ENCODE results near the gene POLR1F.
A peak's percentile ranks its signal among the peaks of the same experiment; 100 is the strongest.
"Not testable (repeated sequence)": the region's sequence is repeated elsewhere in the genome, so short reads cannot be mapped to it uniquely, and the experiment has no call there.

The POLR1F gene, protein sequence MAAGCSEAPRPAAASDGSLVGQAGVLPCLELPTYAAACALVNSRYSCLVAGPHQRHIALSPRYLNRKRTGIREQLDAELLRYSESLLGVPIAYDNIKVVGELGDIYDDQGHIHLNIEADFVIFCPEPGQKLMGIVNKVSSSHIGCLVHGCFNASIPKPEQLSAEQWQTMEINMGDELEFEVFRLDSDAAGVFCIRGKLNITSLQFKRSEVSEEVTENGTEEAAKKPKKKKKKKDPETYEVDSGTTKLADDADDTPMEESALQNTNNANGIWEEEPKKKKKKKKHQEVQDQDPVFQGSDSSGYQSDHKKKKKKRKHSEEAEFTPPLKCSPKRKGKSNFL

GRCh38 chr7:19708397-19709248, at the start of gene POLR1F:
Gene POLR1F, minus strand, starts transcription at chr7:19709037. Its CDS starts 21 bp downstream, at chr7:19709016.
- DNase-seq (ENCODE audit: low spot score) = peak; percentile 95

DNA sequence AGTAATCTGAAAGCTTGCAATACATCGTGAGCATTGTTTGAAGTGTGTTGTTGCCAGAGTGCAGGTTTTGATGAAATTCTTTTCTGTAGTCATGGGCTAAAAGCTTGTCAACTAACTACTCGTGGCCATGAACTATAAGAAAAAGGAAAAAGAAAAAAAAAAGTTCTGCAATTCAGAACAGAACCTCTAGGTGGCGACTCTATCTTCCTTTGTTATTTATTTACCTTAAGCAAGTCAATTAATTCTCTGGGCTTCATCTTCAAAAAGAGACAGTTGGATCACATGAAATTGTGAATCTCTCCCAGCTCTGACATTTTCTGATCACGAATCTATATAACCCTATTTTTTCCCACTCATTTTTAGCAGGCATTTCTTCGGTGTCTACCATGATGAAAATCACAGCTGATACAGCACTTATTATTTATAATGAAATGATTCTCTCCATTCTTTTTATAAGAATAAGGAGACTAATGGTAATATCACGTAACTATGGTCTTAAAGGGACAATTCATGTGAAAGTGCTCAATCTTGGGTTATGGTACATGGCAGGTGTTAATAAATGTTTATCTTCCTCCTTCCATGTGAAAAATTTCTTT, 45.8 kb upstream of the POLR1F start:
- DNase-seq (ENCODE audit: low spot score) = peak; percentile 22

DNA sequence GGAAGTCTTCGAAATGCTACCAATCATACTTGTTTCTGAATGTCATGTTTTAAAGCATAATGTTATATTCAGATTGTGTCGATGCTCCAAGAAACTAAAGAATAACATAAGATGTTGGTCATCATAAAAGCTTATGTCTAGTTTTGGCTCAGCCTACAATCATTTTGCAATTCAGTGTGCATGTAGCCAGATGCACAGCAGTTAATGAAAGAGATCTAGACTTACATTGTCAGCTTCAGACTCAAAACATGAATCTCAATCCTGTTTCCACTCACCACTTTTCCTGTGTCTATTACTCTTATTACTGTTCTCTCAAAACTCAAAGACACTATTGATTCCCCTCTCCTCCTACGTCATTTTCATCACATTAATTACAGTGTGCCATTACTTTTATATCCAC, 43.2 kb upstream of the POLR1F start:
- DNase-seq (ENCODE audit: low spot score) = peak; percentile 23

DNA sequence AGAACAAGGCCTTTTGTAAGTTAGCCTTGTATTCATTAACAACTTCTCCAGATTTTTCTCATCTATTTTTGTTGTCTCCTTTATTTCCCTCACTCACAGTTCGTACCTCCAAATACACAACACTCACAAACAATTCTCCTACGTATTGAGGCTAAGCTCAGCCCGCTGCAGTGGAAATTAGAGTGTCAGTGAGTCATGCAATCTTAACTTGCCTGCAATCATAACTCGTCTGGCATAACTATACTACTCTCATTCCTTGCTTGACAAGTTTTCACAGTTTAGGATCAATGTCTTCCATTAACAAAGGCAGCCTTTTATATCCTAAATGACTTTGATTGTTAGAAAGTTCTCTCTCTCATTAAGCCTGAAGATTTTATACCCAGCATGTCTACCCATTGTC, 40.8 kb upstream of the POLR1F start:
- no peak for DNase-seq (ENCODE audit: low spot score)

DNA sequence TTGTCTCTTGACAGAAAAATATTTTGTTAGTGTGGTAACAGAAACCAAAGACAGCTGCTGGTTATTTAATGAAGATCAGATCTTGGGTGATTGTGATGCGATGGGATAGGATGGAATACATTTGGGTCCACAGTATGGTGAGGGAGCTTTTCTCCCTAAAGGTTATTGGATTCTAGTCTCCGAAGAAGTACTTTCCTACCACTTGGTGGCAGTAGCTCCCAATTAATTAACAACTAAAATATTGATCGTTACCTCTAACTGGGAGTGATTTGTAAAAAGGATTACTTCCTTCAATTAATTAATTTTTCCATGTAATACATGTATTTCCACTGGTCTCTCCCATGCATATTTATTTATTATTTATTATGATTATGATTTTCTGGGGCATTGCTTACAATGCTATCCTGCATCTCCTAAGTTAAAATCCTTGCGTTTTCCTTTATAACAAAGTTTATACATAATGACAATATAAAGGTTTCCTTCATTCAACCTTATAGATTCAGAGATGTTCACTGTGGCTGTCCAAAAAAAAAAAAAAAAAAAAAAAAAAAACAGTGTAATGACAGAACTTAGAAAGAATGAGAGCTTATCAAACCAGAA, 39.0 kb upstream of the POLR1F start:
- DNase-seq (ENCODE audit: low spot score) = peak; percentile 6

GRCh38 chr7:19744075-19744474, 35.2 kb upstream of the POLR1F start:
- DNase-seq (ENCODE audit: low spot score) = no peak

GRCh38 chr7:19728716-19729115, 19.9 kb upstream of the POLR1F start:
- DNase-seq (ENCODE audit: low spot score) = no peak

DNA sequence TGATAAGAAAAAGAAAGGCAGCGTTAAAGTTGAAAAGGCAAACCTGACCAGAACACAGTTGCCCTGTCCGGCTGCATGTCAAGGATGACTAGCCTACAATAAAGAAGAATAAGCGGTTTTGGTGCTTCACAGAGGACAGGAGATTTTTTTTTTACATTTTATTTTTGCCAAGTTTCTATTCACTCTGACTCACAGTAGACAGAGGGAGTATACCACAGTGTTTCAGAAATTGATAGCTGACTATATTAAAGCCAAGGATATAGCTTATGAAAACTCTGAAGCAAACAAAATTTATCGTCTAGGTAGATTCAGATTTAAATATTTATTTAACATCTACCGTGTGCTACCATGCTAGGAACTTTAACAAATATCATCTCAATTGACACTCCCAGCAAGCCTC, 16.9 kb upstream of the POLR1F start:
- no peak for DNase-seq (ENCODE audit: low spot score)

DNA sequence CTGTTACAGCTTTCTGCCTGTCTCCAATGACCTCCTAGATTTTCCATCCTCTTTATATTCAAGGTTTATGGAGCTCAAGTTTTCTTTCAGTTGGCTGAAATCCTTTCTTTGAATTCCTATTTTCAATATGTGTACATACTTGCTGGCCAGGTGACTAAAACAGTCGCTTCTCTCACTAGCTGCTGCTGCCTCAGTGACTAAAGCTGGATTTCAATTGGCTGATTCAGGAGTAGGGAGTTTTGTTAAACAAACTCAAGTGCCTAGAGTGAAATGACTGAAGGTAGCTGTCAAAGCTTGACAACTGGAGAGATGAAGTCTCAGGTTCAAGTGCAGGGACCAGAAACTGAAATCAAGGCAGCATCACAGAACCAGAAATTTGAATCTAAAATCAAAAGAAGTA, 6.7 kb upstream of the POLR1F start:
- DNase-seq (ENCODE audit: low spot score) = no peak

DNA sequence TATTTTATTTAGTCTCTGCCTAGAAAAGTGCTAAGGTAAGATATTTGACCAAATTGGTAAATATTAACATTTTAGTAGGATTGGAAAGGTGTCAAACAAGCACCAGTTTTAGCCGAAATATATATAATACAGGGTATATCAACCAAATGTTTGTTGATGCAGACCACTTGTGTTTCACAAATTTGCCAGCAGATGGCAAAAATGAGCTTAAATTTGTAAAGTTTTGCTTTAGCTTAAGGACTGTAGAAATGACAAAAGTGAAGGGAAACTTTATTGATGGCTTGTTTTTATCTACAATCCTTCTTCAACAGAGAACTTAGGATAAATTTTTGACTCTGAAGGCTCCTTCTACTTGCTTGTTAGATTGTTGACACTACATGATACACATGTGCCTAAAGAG, 4.8 kb upstream of the POLR1F start:
- peak; percentile 42 for DNase-seq (ENCODE audit: low spot score)

DNA sequence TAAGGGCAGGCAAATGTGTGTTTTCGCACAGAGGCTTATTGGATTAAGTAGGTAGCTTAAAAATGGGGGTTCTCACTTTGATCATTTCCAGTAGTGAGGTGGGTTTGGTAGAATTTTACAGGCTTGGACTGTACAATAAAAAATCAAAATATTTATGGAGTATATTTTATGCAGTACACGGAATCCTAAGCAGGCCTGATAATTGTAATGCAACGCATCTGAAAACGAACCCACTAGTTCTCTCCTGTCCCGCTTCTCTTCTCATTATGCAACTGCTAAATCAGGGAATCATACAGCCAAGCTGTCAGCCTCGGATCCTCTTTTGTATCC, 377 bp upstream of the POLR1F start:
- DNase-seq (ENCODE audit: low spot score) = no peak

- DNase-seq (ENCODE audit: low spot score) = no peak
Measured at GRCh38 chr7:19707240-19707639, 1.6 kb downstream of the POLR1F start.

- no peak for DNase-seq (ENCODE audit: low spot score)
Measured at GRCh38 chr7:19705663-19706062, 3.2 kb downstream of the POLR1F start.

DNA sequence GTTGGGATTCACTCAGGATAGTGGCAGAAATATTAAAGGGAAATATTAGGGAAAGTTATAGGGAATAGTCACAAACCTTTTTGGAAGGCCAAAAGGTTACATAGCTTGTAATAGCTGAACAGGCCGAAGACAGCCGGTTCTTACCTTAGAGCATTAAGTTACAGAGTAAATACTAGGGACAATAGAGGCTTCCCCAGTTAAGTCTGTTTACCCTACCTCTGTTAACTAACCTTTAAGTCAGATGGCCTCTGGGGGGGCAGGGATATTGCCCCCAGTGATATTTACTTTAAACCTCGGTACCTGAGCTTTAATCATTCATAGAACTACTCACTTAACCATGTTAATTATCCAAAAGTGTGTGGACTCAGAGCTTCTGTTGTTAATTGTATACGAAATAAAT, 7.4 kb downstream of the POLR1F start:
- no peak for DNase-seq (ENCODE audit: low spot score)

DNA sequence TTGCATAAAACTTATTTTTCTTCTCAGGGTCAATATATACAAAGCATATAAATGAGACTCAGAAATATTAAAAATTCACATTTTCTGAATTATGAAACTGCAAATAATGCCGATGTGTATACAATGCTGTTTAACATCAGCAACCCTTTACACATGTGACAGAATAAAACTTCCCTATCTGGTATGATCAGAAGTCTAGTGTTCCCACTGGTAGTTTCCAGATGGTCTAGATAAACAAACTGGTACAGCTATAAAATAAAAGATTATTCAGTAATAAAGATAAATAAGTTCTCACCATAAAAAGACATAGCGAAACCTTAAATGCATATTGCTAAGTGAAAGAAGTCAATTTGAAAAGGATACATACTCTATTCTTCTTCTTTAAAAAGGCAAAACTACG, 7.9 kb downstream of the POLR1F start:
- DNase-seq (ENCODE audit: low spot score) = no peak

DNA sequence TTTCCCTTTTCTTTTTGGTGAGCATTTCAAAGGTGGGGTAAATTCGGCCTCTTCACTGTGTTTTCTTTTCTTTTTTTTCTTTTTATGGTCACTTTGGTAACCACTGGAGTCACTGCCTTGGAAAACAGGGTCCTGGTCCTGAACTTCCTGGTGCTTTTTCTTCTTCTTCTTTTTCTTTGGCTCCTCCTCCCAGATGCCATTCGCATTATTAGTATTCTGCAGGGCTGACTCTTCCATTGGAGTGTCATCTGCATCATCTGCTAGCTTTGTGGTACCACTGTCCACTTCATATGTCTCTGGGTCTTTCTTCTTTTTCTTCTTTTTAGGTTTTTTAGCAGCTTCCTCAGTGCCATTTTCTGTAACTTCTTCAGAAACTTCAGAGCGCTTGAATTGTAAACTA, 10.5 kb downstream of the POLR1F start:
- no peak for DNase-seq (ENCODE audit: low spot score)

DNA sequence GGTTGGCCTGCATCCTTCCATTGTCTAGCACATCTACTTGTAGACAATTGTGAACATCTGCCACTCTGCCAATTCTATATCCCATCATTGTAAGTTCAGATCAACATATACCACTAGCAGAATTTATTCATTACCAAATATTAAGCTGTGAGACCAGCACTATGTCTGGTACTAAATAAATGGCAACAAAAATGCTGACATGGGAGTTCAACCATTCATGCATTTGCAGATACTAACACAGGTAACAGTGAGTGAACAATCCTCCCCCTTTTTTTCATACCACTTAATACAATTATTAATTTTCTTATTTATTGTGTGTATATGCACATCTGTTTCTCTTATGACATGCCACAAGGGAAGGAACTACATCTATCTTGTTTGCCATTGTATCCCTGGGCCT, 11.9 kb downstream of the POLR1F start:
- no peak for DNase-seq (ENCODE audit: low spot score)

DNA sequence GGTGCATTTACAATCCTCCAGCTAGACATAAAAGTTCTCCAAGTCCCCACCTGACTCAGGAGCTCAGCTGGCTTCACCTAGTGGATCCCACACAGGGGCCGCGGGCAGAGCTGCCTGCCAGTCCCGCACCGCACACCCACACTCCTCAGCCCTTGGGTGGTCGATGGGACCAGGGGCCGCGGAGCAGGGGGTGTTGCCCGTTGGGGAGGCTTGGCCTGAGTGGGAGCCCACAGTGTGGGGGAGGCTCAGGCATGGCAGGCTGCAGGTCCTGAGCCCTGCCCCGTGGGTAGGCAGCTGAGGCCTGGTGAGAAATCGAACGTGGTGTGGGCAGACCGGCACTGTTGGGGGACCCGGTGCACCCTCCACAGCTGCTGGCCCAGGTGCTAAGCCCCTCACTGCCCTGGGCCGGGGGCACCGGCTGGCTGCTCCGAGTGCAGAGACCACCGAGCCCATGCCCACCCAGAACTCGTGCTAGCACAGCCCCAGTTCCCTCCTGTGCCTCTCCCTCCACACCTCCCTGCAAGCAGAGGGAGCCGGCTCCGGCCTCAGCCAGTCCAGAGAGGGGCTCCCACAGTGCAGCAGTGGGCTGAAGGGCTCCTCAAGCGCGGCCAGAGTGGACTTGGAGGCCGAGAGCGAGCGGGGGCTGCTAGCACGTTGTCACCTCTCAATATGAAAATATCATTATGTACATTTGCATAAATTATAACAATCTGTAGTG, 16.6 kb downstream of the POLR1F start:
- no peak for DNase-seq (ENCODE audit: low spot score)

DNA sequence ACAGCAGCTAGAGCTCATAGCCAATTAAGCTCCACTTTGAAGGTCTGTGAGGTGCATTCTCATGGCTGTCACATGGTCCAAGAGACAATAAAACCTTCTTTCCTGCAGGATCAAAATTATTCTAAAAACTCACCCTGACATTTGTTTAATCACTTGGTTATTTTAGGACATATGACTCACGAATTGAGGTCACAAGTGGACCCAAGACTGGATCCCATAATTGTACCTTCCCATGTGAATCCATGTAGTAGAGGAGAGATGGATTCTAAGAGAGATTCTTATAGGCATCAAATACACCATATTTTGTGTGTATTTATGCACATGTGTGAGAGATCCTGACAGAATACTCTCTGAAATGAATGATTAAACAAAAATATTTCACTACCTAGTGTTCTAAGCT, 18.1 kb downstream of the POLR1F start:
- no peak for DNase-seq (ENCODE audit: low spot score)

DNA sequence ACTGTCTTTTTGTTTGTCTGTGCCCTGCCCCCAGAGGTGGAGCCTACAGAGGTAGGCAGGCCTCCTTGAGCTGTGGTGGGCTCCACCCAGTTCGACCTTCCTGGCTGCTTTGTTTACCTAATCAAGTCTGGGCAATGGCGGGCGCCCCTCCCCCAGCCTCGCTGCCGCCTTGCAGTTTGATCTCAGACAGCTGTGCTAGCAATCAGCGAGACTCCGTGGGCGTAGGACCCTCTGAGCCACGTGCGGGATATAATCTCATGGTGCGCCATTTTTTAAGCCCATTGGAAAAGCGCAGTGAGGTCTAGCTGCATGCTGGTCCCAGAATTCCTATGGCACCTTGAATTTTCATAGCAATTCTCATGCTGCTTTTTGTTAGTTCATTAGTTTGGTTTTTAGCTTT, 19.7 kb downstream of the POLR1F start:
- DNase-seq (ENCODE audit: low spot score) = not testable (repeated sequence)

DNA sequence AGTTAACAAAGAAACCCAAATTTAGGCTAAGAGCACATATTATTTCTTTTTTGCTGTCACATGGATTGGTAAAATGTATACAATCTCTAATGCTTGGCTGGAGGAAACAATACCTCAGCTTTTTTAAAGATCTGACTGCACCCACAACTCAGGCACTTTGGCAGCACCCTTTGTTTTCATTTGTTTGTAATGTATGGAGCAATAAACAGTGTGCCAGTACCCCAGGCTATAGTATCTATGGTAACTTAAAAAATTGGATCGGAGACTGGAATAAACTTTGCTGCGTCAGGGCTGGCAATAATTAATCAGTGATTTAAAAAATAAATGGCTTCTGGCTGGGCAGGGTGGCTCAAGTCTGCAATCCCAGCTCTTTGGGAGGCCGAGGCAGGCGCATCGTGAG, 27.2 kb downstream of the POLR1F start:
- DNase-seq (ENCODE audit: low spot score) = no peak

GRCh38 chr7:19677180-19677579, 31.7 kb downstream of the POLR1F start:
- DNase-seq (ENCODE audit: low spot score) = peak; percentile 10

Measured in activated CD4-positive, alpha-beta T cell treated with anti-CD3 and anti-CD28 coated beads, Interleukin-2, Interleukin-4, amounts not matched to agents 100 ng/mL and 50 ng/mL, durations not matched to agents 16 hours and 8 hours (primary cell).